HG03175 (cell line): Measurements from ENCODE around the gene WDR20.
A peak's percentile ranks its signal among the peaks of the same experiment; 100 is the strongest.

Source experiments
- ATAC-seq: cut with Tn5 transposase; IDR thresholded peaks from one replicate; pipeline ENCODE4 v1.9.1; 2021; ENCODE audit warnings: mild to moderate bottlenecking, moderate library complexity; ENCODE audit not compliant: unreplicated experiment

WDR20 gene

DNA sequence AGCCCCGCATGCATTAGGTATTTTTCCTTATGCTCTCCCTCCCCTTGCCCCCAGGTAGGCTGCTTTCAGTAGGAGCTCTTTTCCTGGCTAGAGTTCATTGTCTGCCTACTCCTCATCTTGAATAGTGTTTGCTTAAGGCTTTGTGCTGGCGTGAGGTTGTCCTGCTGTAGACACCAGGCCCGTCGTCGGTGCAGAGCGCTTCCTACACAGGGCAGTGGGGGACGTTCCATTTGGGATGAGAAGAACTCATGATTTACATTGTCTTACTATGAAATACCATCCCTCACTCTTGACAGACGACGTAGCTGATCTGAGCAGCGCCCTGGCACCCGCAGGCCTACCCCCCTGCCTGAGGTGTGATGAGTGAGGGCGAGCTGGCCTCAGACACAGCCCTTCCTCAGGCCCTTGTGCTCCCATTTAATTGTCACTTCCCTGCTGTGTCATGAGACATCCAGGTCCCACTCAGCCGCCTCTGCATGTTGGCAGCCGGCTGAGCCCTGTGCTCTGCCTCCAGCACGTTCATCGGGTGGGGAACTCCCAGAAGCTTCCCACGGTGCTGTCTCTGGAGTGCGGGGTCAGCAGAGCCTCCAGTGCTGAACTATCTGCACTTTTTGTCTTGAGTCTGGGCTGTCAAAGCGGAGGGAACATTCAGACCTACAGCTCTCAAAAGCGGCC is 76.0 kb downstream of the WDR20 start:
- ATAC-seq = no peak

GRCh38 chr14:102217399-102217798 is 77.7 kb downstream of the WDR20 start:
- ATAC-seq = no peak

DNA sequence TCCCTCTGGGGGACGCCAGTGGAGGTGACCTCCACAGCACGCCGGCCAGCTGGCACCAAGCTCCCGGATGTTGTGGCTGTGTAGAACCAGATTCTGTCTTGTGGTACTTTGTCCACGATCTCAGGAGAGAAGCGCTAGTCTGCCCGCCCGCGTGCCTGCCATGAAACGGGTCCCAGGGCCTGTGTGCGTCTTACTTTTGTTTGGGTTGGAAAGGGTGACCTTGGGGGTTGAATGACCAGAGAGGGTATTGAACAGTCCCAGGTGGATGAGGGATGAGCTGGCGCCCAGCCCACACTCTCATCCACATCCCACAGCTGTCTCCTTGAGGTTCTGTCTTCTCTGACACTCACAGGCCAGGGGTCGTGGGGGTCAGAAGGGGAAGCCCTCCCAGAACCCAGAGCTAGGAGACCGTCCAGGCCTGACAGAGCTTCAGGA is 78.3 kb downstream of the WDR20 start:
- ATAC-seq = no peak

- no peak for ATAC-seq
These were observed 79.0 kb downstream of the WDR20 start for GRCh38 chr14:102218688-102219087.

DNA sequence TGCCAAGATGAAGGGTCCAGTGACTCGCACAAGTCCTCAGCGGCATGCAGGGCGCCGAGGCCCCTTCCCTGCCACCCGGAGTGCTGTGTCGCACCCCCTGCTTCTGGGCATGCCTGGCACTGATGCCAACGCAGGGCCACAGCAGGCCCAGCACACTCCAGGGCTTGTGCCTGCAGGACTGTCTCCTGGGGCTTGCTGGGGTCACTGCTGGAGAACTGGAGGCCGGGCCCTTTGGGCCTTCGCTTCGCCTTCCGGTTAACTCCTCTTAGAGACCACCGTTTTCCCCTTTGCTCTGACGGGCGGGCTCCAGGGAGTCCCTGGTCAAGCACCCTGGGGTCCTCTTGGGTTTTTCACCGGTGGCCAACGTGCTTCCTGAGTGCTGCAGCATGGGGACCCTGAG is 79.6 kb downstream of the WDR20 start:
- ATAC-seq = no peak

DNA sequence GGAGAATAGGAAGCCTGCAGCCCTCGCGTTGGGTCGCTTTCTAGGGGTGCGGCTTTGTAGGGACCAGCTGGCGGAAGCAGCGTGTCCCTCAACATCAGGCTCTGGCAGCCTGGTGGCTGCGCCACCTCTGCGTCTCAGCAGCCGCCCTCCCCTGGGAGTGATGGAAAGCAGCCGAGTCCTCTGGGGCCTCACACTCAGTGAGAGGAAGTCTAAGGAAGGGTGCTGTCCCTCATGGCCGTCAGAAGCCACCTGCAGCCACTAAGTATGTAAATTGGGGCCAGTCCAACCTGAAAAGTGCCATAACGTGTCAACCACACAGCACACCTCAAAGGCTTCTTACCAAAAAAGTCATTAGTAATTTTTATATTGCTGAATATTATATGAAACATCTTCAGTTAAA is 80.3 kb downstream of the WDR20 start:
- ATAC-seq = peak; percentile 80

DNA sequence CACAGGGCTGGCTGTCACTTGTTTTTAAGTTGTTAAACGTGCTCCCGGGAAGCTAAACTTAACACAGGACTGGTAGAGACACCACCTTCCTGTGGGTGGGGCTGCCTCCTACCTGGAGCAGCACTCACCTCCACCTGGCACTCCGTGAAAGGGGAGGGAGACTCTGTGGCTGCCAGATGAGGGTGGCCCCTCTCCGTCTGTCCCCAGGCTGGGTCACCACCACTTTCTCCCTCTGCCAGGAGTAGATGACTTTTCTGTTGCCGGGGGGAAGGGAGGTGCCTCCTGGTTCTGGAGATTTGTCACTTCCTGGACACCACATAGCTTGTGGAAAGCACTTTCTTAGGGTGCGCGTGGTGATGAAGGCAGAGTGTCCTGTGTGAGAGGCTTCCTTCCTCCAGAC is 81.3 kb downstream of the WDR20 start:
- no peak for ATAC-seq

- no peak for ATAC-seq
These were observed 82.4 kb downstream of the WDR20 start for GRCh38 chr14:102222009-102222575.

GRCh38 chr14:102222751-102223150 is 83.1 kb downstream of the WDR20 start:
- ATAC-seq = no peak

GRCh38 chr14:102223682-102224081 is 84.0 kb downstream of the WDR20 start:
- no peak for ATAC-seq

DNA sequence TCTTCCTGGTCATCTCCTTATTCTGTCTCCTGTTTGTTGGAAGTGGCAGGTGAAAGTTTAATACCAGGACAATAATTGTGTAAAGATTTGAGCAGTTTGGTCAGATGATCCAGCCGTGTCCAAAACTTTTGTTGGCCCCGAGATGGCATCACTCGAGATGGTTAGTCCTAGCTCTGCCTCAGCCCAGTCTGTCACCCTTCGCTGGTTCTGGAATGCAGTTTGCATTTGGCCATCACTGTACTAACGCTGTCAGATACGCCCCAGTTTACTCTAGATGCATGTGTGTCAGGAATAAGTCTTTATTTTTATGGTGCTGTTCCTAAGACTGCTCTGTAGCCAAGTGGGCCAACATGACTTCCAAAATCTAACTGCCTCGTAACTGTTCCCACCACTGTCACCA is 85.7 kb downstream of the WDR20 start:
- ATAC-seq = no peak

- ATAC-seq = no peak
These were observed 86.2 kb downstream of the WDR20 start for GRCh38 chr14:102225936-102226335.

- ATAC-seq = no peak
These were observed 86.8 kb downstream of the WDR20 start for GRCh38 chr14:102226356-102227125.

GRCh38 chr14:102227184-102227964 is 87.7 kb downstream of the WDR20 start:
- ATAC-seq = no peak

DNA sequence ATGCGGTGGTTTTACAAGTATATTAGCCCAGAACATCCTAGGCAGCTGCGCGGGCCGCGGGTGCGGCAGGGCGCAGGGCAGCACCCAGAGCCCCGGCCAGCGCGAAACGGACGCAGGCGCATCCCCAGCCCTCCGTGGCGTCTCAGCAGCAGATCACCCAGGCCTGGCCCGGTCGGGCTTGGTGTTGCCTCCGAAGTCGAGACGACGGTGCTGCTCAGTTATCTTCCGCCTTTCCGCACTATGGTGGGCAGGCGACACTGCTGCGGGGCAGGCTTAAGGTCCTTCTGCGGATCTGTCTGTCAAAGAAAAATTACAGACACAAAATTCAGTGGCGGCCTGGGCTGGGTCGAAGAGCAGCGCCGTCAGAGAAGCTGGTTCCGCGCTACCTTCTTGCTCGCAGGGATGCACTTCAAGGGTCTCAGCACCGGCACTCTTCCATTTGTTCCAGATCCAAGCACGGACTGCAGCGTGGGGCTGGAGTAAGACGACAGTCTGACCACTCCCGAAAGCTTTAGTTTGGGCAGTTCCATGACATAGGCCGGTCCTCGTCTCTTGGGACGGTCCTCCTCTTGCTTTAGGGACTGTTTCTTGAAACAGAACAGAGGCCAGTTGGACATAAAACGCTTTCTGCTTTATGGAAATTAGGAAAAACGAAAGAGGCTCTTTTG is 89.5 kb downstream of the WDR20 start:
- ATAC-seq = no peak

- no peak for ATAC-seq
These were observed 90.0 kb downstream of the WDR20 start for GRCh38 chr14:102229739-102230092.

DNA sequence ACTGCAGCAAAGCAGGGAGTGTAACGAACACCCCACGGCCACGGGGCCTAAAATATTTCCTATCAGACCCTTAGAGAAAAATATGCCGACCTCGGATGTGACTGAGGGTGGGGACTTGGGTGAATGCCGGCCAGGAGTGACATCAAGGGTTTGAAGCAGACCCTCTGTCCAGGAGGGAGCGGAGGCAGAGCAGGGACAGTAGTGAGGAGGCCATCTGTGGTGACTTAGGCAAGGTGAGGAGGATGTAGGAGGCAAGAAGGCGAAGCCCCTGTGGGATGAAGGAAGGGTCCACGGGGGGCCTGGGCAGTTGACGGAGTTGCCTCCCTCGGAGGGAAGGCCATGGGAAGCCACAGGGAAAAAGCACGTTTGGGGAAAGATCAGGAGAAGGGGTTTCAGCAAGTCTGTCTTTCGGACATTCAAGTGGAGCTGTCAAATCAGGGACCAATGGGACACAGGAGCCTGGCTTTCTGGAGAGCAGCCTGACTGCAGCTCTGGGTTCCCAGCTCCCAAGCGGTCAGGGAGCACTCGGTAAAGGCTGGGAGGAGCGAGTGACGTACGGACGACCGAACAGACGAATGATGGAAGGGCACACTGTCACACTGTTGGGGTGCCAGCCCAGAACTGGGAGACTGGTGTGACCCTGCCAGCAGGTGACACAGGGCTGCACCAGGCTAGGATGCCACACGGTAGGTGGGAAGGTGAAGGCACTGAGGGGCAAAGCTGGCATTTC is 90.9 kb downstream of the WDR20 start:
- ATAC-seq = no peak

DNA sequence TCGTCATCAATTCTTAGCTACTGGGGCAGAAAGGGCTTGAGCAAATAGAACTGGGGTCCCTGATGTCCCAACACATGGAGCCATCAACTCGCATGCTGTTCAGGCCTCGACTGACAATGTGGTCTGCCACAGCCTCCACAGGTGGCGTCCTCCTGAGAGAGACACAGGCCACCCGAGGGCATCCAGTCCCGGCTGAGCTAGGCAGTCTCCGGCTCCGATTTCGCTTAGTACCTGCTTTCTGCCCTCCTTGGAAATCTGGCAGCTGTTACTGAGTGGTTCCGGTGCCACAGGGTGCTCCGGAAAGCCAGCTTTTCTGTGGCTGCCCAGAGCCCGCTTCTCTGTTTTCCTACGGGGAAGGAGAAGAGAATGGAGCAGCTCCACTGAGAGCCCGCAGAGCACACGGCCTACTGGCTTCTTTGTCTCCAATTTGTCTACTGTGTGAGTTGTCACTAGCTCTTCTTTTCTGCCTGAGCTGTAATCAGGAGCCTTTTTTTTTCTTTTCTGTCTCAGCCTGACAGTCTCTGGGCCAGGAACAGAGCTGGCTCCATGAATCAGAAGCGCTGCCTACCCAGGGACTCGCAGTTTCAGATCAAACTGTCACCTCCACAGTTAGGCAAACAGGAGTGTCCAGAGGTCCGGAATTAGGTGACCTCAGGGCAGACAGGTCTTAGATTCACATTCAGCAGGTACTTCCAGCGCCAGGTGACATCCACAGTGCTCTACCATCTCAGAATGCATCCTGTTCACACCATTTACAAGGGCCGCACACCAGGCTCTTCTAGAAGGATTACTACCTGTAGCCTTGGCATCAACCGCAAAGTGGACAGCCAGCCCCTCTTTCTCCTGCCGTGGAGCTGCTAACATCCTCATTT is 92.0 kb downstream of the WDR20 start:
- no peak for ATAC-seq

GRCh38 chr14:102232348-102232625 is 92.6 kb downstream of the WDR20 start:
- ATAC-seq = no peak

DNA sequence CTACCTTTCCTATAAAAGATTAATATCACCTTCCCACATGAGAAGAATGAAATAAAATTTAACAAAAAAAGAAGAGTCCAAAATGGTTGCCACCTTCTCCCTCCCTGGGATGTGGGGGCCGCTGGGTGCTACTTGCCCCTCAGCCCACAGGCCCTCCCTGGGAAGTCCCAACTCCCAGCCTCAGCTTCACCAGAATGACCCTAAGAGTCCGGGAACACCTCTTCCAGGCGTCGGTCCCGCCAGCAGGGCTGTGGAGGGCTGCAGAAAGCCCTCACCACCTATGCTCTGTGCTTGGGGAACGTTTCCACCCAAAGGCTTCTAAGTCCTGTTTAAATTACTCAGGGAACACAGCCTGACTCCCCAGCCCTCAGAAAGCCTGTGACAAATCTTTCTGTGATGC is 93.4 kb downstream of the WDR20 start:
- ATAC-seq = no peak
